ENCODE results near the gene TMEM184A.
A peak's percentile ranks its signal among the peaks of the same experiment; 100 is the strongest.

- TF ChIP-seq CTCF (IDR thresholded peaks at IDR 0.05): no peak
- no peak for TF ChIP-seq POLR2A (IDR thresholded peaks at IDR 0.05)
- TF ChIP-seq EP300 (IDR thresholded peaks at IDR 0.05): no peak
- TF ChIP-seq POLR2AphosphoS5 (IDR thresholded peaks at IDR 0.05): peak in 1 of 4 donors; percentile 46
Measured at GRCh38 chr7:1539181-1539881, 16.7 kb downstream of the TMEM184A start.

Measured in sigmoid colon (tissue), 4 donors.